Skeletal muscle tissue (tissue), 4 donors: ENCODE results near the gene LRRC59. TPM values are rescaled to one million over a fixed set of nuclear protein-coding genes. Genes with fewer than 3 reads are reported as not detected.

Experiments
- H3K27ac ChIP-seq: one replicate; pipeline ENCODE4 v1.7.0; 2013; ENCODE audit warnings: mild to moderate bottlenecking, low read depth, low read length, inconsistent platforms
- H3K27me3 ChIP-seq, 3 donors: one replicate each; pipeline ENCODE4 v1.7.0; 2013; ENCODE audit warnings: low read length in 3 of 3; ENCODE audit not compliant: control insufficient read depth in 3 of 3, insufficient read depth in 3 of 3
- H3K36me3 ChIP-seq, 3 donors: one replicate each; pipeline ENCODE4 v1.7.0; 2013; ENCODE audit warnings: low read length in 3 of 3; ENCODE audit not compliant: control insufficient read depth in 3 of 3, insufficient read depth in 3 of 3
- H3K4me1 ChIP-seq, 3 donors: one replicate each; pipeline ENCODE4 v1.7.0; 2013; ENCODE audit warnings: low read length in 3 of 3, mild to moderate bottlenecking in 3 of 3; ENCODE audit not compliant: control insufficient read depth in 3 of 3, insufficient read depth in 3 of 3
- H3K4me3 ChIP-seq, 3 donors: one replicate each; pipeline ENCODE4 v1.7.0; 2013; ENCODE audit warnings: low read length in 3 of 3
- H3K9ac ChIP-seq, 3 donors: one replicate each; pipeline ENCODE4 v1.7.0; 2013; ENCODE audit warnings: low read length in 3 of 3, mild to moderate bottlenecking in 3 of 3, moderate library complexity in 2 of 3, low read depth in 1 of 3
- H3K9me3 ChIP-seq, 3 donors: one replicate each; pipeline ENCODE4 v1.7.0; 2013; ENCODE audit warnings: low read length in 3 of 3; ENCODE audit not compliant: control insufficient read depth in 3 of 3
- total RNA-seq: library from RNA; depleted of rRNA; stranded (reverse); fragments of >200 nt; gene quantifications from one replicate; pipeline ENCODE4 v1.2.3, GENCODE V29; 2014
- donor health status: Osteomylitis.

Gene LRRC59
- total RNA-seq, 1 donor from 2014 or later, result 43.3 TPM

DNA sequence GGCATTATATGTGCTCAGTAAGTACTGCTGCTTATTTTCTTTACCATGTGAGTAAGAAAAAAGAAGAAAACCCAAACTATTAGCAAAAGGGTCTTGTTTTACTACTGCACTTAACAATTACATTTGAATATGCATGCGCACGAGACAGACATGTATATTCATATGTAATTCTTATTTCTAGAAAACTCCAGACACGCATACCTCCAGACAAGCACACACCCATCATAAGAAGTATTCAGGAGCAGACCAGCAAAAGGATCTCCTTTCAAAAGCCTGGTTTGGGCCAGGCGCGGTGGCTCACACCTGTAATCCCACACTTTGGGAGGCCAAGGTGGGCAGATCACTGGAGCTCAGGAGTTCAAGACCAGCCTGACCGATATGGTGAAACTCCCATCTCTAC lies 7.8 kb downstream of the LRRC59 start:
- Histone ChIP-seq H3K4me1 (peaks cover 0 to 2% (median 0%) of the 10 kb centered on the region in 3 donors), H3K36me3 (peaks cover 76 to 97% (median 96%) of the 10 kb centered on the region in 3 donors), H3K4me3 (no peak overlapping the region), H3K27ac (no peak overlapping the region), H3K9me3 (no peaks in the 10 kb centered on the region), H3K27me3 (no peaks in the 10 kb centered on the region), H3K9ac (no peak overlapping the region)

DNA sequence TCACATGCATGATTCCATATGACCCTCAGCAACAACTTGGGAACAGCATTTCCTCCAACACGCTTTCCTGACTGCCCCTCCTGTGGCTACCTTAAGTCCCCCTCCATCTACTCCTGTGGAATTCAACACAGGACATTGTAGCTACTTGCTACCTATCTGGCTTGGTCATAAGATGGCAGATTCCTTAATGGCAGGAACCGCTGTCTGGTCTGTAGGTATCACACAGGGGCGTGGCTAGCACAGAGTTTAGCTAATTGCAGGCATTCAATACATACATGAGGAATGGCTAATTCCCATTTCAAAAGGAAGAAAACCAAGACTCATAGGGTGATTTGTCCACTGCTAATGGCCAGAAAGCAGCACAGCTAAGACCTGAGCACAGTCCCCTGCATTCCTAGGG lies 8.6 kb downstream of the LRRC59 start:
- Histone ChIP-seq H3K4me1 (no peaks in the 10 kb centered on the region), H3K9me3 (no peaks in the 10 kb centered on the region), H3K4me3 (no peak overlapping the region), H3K27me3 (no peaks in the 10 kb centered on the region), H3K9ac (no peak overlapping the region), H3K27ac (no peak overlapping the region), H3K36me3 (peaks cover 71 to 96% (median 95%) of the 10 kb centered on the region in 3 donors)

DNA sequence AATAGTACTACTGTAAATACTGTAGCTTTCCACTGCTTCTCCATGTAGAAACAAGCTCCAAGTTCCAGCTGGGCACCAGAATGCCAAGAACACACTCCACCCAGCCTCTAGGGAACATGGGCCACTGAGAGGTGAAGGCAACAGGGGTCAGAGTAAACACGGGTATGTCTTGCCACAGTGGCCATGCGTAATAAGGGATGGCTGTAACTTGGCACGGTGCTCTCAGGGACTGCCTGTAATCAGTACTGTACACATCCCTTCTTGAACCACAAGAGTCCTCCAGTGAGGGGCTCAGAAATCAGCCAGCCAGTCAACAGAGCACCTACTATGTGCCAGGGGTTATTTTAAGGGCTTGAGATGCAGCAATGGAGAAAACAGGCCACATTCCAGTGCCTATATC lies 10.8 kb downstream of the LRRC59 start:
- Histone ChIP-seq H3K4me3 (no peak overlapping the region), H3K4me1 (peaks cover 0 to 9% (median 2%) of the 10 kb centered on the region in 3 donors), H3K27me3 (no peaks in the 10 kb centered on the region), H3K36me3 (peaks cover 60 to 89% (median 88%) of the 10 kb centered on the region in 3 donors), H3K27ac (no peak overlapping the region), H3K9ac (no peak overlapping the region), H3K9me3 (no peaks in the 10 kb centered on the region)

DNA sequence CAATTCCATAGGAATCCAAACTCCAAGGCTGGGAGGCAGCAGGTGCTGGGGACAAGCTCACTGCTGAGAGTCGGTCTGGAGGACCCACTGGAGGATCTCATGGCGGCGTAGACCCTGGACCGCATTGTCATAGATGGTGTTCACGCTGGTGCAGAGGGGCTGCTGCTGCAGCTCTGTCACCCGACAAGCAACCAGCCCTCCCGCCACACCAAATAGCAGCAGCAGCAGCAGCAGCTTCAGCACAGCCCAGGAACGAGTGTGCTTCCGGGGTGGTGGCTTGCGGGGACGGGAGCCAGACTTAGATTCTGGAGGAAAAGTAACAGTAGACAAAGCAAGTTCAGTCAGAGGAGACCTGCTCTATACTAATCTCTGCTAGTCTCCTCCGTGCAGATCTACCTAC lies 14.4 kb downstream of the LRRC59 start:
- Histone ChIP-seq H3K9ac (no peak overlapping the region), H3K4me1 (peaks cover 7 to 28% (median 14%) of the 10 kb centered on the region in 3 donors), H3K36me3 (peaks cover 42 to 60% (median 57%) of the 10 kb centered on the region in 3 donors), H3K27ac (no peak overlapping the region), H3K4me3 (no peak overlapping the region), H3K27me3 (no peaks in the 10 kb centered on the region), H3K9me3 (no peaks in the 10 kb centered on the region)

DNA sequence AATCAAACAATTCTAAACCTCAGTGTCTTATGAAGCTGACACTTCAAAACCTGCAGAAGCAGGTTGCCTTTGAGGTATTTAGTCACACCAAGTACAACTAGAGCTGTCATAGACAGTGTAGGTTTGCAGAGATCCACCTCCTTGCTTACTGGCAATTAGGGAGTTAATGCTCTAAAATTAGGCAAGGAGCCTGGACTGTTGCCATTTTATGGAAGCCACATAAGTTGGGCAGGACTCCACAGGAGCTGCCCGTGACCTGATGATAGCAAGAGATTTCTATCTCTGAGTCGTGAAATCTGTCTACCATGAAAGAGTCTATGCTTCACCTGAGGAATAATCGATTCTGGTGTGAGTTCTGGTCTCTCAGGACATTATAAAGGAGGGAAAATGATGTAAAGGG lies 15.4 kb downstream of the LRRC59 start:
- Histone ChIP-seq H3K27me3 (no peaks in the 10 kb centered on the region), H3K9ac (peak overlapping the region in 1 of 3 donors; percentile 23), H3K4me3 (no peak overlapping the region), H3K27ac (no peak overlapping the region), H3K36me3 (peaks cover 34 to 50% (median 48%) of the 10 kb centered on the region in 3 donors), H3K4me1 (peaks cover 7 to 28% (median 14%) of the 10 kb centered on the region in 3 donors), H3K9me3 (no peaks in the 10 kb centered on the region)

DNA sequence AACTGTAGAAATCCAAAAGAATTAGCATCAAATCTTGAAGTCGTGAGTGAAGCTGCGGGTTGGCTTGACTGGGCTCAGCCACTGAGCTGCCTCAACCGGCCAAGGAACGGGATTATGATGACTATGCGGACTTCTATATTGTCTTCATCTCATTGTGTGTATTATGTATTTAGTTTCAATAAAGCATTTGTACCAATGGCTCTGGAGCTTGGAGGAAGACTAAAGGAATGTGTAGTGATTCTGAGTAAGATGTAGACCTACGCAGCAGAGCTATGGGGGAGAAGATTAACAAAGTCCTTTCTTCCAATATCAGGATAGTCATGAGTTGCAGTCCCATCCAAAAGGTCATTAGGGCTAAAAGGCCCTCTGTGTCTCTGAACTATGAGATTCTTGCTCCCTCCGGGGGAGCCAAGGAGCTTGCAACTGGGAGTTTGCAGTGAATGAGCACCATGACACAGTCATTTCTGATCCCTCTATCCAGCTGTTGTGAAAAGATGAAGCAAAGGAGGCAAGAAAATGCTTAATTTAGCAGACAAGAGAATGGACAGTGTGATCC lies 16.0 kb downstream of the LRRC59 start:
- Histone ChIP-seq H3K36me3 (peaks cover 29 to 45% (median 42%) of the 10 kb centered on the region in 3 donors), H3K27ac (no peak overlapping the region), H3K9ac (peak overlapping the region in 1 of 3 donors; percentile 15), H3K27me3 (no peaks in the 10 kb centered on the region), H3K4me1 (peaks cover 7 to 28% (median 14%) of the 10 kb centered on the region in 3 donors), H3K4me3 (no peak overlapping the region), H3K9me3 (no peaks in the 10 kb centered on the region)

DNA sequence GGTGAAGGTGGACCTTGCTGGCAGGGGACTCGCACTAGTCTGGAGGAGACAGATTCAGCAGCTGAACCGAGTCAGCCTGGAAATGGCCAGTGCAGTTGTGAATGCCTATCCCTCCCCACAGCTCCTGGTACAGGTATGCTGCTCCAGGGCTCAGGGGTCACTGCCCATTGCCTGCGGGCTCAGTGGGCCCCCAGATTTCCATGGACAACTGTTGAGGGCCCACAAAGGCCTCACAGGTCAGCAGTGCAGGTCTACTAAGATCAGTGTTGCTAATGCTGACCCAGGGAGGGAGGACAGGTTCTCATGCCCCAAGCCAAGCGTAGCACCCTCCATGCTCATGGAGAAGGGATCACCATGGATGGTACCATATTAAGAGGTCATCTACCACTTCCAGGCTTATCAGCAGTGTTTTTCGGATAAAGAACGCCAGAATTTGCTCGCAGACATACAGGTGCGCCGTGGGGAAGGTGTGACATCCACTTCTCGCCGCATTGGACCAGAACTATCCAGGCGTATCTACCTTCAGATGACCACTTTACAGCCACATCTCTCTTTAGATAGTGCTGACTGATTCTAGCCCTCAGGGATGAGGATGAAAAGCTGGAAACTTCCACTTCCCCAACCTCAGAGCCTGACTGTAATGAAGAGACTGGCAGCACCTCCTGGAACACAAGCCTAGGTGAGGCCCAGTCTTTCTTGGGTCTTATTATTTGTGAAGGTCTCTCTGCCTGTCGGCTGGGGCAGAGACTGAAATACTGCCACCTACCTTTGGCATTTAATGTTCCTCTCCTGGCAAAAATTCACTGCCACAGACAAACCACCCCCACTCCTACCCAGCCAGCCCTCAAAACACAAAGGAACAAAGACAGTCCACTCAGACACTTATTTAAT lies 16.7 kb downstream of the LRRC59 start:
- Histone ChIP-seq H3K36me3 (peaks cover 23 to 38% (median 35%) of the 10 kb centered on the region in 3 donors), H3K27me3 (no peaks in the 10 kb centered on the region), H3K9ac (no peak overlapping the region), H3K9me3 (no peaks in the 10 kb centered on the region), H3K4me1 (peaks cover 7 to 28% (median 14%) of the 10 kb centered on the region in 3 donors), H3K4me3 (no peak overlapping the region), H3K27ac (no peak overlapping the region)

DNA sequence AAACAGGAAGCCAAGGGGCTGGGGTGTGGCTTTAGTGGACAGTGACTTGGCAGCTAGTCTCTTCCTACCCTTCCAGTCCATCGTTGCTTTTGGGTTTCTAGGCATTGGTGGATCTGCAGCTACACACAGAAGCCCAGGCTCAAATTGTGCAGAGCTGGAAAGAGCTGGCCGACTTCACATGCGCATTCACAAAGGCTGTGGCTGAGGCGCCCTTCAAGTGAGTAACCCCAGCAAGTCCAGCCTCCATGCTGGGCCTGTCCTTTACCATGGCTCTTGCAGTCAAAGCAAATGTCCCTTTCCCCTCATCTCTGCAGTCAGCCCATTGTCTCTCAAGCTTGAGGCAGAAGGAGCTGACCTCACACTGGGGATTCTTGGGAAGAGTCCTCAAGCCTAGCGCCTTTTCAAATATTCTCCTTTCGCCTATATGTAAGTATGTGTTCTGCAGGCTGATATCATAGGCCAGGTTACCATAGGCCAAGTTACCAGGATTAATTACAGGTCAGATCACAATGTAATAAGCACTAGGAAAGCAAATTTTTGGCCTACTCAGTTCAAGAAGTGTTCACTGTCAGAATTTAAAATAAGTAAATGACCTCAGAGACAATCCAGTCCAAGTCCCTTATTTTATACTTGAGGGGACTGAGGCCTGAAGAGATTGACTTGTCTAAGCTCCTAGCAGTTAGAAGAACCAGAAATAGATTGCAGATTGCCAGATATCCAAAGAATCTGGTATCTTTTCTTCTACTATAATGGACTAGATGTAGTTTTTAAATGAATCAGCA lies 17.8 kb downstream of the LRRC59 start:
- Histone ChIP-seq H3K36me3 (peaks cover 15 to 27% (median 24%) of the 10 kb centered on the region in 3 donors), H3K9me3 (no peaks in the 10 kb centered on the region), H3K4me1 (peaks cover 7 to 28% (median 14%) of the 10 kb centered on the region in 3 donors), H3K27me3 (no peaks in the 10 kb centered on the region), H3K27ac (no peak overlapping the region), H3K9ac (no peak overlapping the region), H3K4me3 (no peak overlapping the region)

DNA sequence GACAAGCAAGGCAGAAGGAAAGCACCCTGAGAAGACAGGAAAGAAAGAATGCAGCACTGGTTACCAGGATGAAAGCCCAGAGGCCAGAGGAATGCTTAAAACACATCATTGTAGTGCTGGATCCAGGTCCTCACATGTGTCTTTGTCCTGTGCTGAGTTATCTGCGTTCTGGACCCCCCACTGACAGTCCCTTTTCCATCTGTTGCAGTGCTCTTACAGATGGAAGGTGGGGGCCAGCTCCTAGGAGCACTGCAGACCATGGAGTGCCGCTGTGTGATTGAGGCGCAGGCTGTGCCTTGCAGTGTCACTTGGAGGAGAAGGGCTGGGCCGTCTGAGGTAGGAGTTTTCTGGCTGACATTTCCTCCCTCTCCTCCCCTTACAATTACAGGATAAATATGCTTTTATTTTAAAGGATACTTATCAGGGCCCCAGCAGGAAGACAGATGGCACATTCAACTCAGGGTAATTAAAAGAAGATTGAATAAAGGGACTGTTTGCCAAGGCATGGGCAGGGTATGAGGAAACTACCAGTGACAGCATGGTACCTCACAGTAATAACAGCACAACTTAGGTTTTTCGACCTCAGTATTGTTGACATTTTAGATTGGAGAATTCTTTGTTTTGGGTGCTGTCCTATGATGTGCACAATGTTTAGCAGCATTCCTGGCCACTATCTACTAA lies 21.3 kb downstream of the LRRC59 start:
- no peaks in the 10 kb centered on the region for H3K9me3 ChIP-seq
- no peak overlapping the region for H3K27ac ChIP-seq
- peaks cover 24 to 40% (median 27%) of the 10 kb centered on the region in 3 donors for H3K4me1 ChIP-seq
- no peaks in the 10 kb centered on the region for H3K27me3 ChIP-seq
- H3K36me3 ChIP-seq, result peaks cover 0 to 2% (median 0%) of the 10 kb centered on the region in 3 donors
- H3K9ac ChIP-seq, result no peak overlapping the region
- no peak overlapping the region for H3K4me3 ChIP-seq
